Measurements from ENCODE around the gene BMP5. TPM values are rescaled to one million over a fixed set of nuclear protein-coding genes. Genes with fewer than 3 reads are reported as not detected.

The BMP5 gene
- total and polyA plus RNA-seq, 5 experiments from 2014 or later: not detected

DNA sequence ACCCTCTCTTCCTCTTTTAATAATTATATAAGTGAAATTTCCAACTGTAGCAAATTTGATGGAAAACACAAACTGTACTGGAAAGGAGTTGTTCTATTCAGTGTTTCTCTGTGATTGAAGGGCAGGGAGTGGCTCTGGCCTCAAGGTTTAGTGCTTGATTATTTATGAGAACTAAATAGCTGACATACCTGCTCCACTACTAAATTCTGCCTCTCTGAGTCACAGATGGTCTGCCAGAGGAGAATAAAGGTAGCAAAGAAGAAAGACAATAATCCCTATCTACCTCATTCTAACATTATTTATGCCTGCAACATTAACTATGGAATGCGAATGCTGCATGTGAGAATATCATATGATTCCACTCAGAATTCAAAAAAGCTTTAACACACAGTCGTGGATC is 9.3 kb downstream of the BMP5 start:
- Mint-ChIP-seq H3K4me3 (no peak overlapping the region), H3K36me3 (no peaks in the 10 kb centered on the region), H3K9me3 (peaks cover 0 to 14% (median 6%) of the 10 kb centered on the region in 9 donors), H3K27ac (no peak overlapping the region), H3K4me1 (no peaks in the 10 kb centered on the region), H3K27me3 (no peaks in the 10 kb centered on the region)
- DNase-seq (no peak), ATAC-seq (no peak)
- POLR2A ChIA-PET: no interaction called here

DNA sequence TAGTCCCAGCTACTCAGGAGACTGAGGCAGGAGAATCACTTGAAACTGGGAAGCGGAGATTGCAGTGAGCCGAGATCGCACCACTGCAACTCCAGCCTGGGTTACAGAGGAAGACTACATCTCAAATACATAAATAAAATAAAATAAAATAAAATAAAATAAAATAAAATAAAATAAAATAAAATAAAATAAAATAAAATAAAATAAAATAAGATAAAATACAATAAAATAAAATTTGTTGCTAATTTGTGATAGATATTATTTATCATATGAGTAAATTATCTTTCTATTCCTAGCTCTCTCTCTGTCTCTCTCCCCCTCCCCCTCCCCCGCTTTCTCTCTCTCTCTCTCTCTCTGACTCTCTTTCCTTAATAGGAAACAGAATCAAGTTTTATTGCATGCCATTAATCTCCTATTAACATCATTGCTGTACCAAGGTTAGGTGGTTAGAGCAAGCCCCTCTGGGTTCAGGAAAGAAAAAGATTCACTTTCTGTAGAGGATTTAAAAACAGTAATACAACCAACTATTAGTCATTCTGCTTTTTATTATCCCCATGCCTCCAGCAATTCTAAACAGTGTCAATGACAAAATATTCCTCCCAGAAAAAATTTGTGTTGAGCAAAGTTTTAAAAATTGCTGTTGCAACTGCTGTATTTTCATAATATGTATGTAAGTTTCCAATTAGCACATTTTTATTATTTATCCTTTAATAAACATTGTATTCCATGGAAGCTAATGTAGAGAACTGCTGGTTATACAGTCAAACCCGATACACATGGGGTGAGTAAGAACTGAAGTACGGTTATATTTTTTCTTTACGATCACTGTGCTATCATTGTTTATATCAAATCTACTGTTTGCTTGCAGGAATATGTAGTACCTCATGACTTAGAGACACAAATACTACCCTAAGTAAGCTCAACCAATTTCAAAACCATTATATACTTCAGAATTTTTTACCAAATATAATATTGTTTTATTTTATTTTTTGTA is 22.1 kb downstream of the BMP5 start:
- H3K9me3 Mint-ChIP-seq: peaks cover 0 to 6% (median 0%) of the 10 kb centered on the region in 9 donors
- H3K27ac Mint-ChIP-seq: no peak overlapping the region
- no peaks in the 10 kb centered on the region for H3K27me3 Mint-ChIP-seq
- ATAC-seq (no peak), DNase-seq (no peak)
- H3K36me3 Mint-ChIP-seq: no peaks in the 10 kb centered on the region
- H3K4me3 Mint-ChIP-seq: no peak overlapping the region
- no peaks in the 10 kb centered on the region for H3K4me1 Mint-ChIP-seq
- POLR2A ChIA-PET: no interaction called here

DNA sequence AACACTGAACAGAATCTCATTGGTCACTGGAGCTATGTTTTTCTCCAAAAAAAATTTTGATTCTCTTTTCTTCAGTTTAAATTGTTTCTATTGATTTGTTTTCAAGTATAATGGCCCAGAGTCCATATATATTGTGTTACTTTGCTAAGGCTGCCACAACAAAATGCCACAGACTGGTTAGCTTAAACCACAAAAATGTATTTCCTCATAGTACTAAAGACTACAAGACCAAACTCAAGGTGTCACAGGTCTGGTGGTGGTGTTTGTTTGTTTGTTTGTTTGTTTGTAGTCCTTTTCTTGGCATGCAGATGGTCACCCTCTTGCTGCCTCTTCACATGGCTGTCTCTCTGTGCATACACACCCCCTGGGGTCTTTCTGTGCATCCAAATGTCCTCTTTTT is 34.0 kb downstream of the BMP5 start:
- no peaks in the 10 kb centered on the region for H3K36me3 Mint-ChIP-seq
- H3K9me3 Mint-ChIP-seq: peaks cover 0 to 18% (median 5%) of the 10 kb centered on the region in 9 donors
- no peaks in the 10 kb centered on the region for H3K27me3 Mint-ChIP-seq
- no peak overlapping the region for H3K27ac Mint-ChIP-seq
- ATAC-seq: no peak
- no peak for DNase-seq
- POLR2A ChIA-PET: no interaction called here
- no peaks in the 10 kb centered on the region for H3K4me1 Mint-ChIP-seq
- H3K4me3 Mint-ChIP-seq: no peak overlapping the region

DNA sequence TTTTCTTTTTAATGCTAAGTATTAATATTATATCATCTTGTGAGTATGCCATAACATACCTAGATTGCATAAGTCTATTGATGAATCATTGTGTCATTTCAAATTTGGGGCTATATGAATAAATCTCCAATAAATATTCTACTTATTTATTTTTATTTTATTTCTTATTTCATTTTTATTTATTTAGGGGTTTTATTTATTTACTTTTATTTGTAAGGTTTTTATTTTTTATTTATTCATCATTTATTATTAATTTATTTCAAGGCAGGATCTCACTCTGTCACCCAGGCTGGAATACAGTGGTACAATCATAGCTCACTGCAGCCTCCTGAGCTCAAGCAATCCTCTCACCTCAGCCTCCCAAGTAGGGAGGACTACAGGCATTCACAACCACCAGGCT is 36.3 kb downstream of the BMP5 start:
- no peaks in the 10 kb centered on the region for H3K4me1 Mint-ChIP-seq
- H3K36me3 Mint-ChIP-seq: no peaks in the 10 kb centered on the region
- DNase-seq: no peak
- H3K27me3 Mint-ChIP-seq: no peaks in the 10 kb centered on the region
- no peak for ATAC-seq
- POLR2A ChIA-PET: no interaction called here
- H3K27ac Mint-ChIP-seq: no peak overlapping the region
- no peak overlapping the region for H3K4me3 Mint-ChIP-seq
- peaks cover 0 to 18% (median 6%) of the 10 kb centered on the region in 9 donors for H3K9me3 Mint-ChIP-seq

DNA sequence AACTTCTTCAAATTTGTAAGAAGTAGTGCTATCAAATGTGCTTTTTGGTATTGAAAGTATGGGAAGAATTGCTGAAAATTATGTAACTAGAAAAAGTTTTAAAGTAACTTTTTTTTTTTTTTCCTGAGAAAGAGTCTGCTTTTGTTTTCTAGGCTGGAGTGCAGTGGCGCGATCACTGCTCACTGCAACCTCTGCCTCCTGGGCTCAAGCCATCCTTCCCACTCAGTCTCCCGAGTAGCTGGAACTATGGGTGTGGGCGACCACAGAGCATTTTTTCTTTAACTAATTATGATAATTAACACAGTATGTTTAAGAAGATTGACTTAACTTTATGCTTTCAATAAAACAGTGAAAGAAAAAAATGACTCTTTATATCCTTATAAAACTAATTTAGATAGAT is 38.4 kb downstream of the BMP5 start:
- no peak overlapping the region for H3K4me3 Mint-ChIP-seq
- no peak overlapping the region for H3K27ac Mint-ChIP-seq
- H3K27me3 Mint-ChIP-seq: no peaks in the 10 kb centered on the region
- H3K9me3 Mint-ChIP-seq: peaks cover 0 to 18% (median 7%) of the 10 kb centered on the region in 9 donors
- POLR2A ChIA-PET: no interaction called here
- H3K36me3 Mint-ChIP-seq: no peaks in the 10 kb centered on the region
- DNase-seq: no peak
- H3K4me1 Mint-ChIP-seq: no peaks in the 10 kb centered on the region
- no peak for ATAC-seq

DNA sequence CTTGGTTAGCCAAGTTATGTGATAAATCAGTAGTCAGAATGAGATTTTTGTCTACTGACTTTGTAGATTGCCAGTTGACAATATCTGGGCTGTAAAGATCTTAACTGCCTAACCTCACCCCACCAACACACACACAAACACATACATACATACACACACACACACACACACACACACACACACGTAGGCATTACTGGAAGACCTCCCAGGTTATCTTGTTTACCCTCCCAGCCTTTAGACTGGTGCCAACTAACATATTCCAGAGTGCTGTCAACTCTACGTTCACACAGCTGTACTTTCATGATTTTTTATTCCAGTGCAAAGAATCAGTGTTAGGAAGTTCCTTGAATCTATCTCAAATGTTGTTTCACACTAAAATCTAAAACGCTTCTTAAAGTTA is 38.9 kb downstream of the BMP5 start:
- DNase-seq: no peak

DNA sequence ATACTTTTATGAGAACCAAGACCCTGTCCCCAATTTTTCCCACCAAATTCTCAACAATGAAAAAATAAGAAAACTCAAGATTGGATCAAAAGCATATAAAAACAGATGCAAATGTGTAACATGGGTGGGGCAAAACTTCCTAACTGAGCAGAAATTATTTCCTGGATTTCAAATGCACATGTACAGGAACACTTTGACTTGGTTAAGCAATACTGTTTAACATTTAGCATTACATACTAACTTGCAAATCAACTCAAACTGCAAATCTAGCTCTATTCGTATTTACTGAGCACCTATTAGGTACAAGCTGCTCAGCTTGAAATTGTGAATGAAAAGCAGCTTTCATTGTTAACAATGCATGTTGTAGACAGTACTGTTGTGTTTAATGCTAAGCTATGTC is 40.2 kb downstream of the BMP5 start:
- Mint-ChIP-seq H3K27ac (no peak overlapping the region), H3K9me3 (peaks cover 0 to 9% (median 4%) of the 10 kb centered on the region in 9 donors), H3K36me3 (no peaks in the 10 kb centered on the region), H3K4me3 (no peak overlapping the region), H3K27me3 (no peaks in the 10 kb centered on the region), H3K4me1 (no peaks in the 10 kb centered on the region)
- DNase-seq: no peak
- no peak for ATAC-seq
- POLR2A ChIA-PET: no interaction called here

More for the DNA sequence above, 38.9 kb downstream of the BMP5 start:
- Mint-ChIP-seq H3K4me1 (no peaks in the 10 kb centered on the region), H3K4me3 (no peak overlapping the region), H3K9me3 (peaks cover 0 to 16% (median 6%) of the 10 kb centered on the region in 9 donors), H3K27ac (no peak overlapping the region), H3K36me3 (no peaks in the 10 kb centered on the region), H3K27me3 (no peaks in the 10 kb centered on the region)
- POLR2A ChIA-PET: no interaction called here
- ATAC-seq: no peak

DNA sequence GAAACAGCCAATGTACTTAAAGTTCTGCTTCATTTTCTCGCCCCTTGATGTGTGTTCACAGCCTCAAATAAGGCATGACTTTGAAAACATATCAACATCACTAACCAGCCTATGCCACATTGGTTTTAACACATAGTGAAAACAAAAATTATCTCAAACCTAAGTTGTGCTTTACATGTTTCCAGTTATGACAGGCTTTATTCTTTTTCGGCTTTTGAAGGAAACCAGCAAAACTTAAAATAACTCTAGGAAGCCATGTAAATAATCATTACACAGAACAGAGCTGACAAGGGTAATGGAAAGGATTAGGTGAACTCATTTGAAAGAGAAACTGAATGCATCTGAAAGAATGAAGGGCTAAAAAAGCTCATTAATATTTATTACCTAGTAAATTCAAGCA is 42.1 kb downstream of the BMP5 start:
- no peaks in the 10 kb centered on the region for H3K36me3 Mint-ChIP-seq
- no peaks in the 10 kb centered on the region for H3K27me3 Mint-ChIP-seq
- DNase-seq: no peak
- no peaks in the 10 kb centered on the region for H3K4me1 Mint-ChIP-seq
- H3K4me3 Mint-ChIP-seq: no peak overlapping the region
- POLR2A ChIA-PET: no interaction called here
- H3K9me3 Mint-ChIP-seq: peaks cover 0 to 6% (median 4%) of the 10 kb centered on the region in 9 donors
- ATAC-seq: no peak
- no peak overlapping the region for H3K27ac Mint-ChIP-seq

DNA sequence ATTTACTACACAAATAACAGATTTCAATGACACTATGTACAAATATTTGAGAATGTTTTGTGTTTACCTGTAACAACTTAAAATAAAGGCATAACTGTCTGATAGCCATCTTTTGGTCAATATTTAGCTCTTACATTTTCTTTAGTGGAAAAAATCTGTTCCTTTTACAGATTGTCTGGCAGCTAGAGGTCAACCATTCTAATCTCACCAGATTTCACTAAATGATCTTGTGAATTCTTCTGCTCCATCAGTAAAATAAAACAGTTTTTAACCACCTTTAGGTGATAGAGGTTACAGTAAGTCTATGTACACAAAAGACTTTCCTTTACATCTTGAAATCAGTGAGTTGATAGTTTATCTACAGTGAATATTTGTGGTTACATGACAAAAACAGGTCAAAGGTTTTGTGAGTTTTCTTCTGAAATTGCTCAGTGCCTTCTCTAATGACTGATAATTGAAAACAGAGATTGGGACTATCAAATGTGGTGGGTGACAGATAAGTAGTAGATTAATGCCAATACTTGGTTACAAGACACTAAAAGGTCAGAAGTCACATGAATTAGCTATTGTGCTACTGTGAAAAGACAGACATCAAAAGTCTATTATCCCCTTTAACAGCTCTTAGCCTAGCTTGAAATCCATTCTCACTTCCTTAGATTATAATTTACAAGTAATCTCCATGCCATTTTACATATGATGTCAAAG is 47.4 kb downstream of the BMP5 start:
- Mint-ChIP-seq H3K27ac (no peak overlapping the region), H3K27me3 (no peaks in the 10 kb centered on the region), H3K4me1 (no peaks in the 10 kb centered on the region), H3K4me3 (no peak overlapping the region), H3K36me3 (no peaks in the 10 kb centered on the region), H3K9me3 (peaks cover 0 to 4% (median 2%) of the 10 kb centered on the region in 9 donors)
- POLR2A ChIA-PET: no interaction called here
- DNase-seq (no peak), ATAC-seq (no peak)

DNA sequence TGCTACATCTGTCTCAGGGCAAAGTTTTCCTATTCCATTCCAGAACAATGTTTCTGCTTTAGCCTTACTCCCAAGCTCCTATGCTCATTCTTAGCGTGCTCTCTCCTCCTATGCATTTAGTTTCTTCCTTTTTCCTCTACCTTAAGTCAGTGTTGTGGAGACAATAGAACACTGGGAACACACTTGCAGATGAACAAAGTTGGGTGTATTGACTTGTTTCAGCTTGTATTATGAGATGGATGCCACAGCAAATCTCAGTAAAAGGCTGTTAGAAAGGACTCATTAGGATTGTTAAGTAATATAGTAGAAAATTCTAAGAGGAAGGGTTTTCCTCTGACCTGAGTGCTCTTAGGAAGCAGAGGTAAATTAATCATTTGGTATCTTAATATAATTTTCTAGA is 48.4 kb downstream of the BMP5 start:
- no peaks in the 10 kb centered on the region for H3K4me1 Mint-ChIP-seq
- no peak for DNase-seq
- no peak overlapping the region for H3K4me3 Mint-ChIP-seq
- H3K36me3 Mint-ChIP-seq: no peaks in the 10 kb centered on the region
- H3K9me3 Mint-ChIP-seq: peaks cover 0 to 4% (median under 1%) of the 10 kb centered on the region in 9 donors
- no peak for ATAC-seq
- no peaks in the 10 kb centered on the region for H3K27me3 Mint-ChIP-seq
- H3K27ac Mint-ChIP-seq: no peak overlapping the region
- POLR2A ChIA-PET: no interaction called here

DNA sequence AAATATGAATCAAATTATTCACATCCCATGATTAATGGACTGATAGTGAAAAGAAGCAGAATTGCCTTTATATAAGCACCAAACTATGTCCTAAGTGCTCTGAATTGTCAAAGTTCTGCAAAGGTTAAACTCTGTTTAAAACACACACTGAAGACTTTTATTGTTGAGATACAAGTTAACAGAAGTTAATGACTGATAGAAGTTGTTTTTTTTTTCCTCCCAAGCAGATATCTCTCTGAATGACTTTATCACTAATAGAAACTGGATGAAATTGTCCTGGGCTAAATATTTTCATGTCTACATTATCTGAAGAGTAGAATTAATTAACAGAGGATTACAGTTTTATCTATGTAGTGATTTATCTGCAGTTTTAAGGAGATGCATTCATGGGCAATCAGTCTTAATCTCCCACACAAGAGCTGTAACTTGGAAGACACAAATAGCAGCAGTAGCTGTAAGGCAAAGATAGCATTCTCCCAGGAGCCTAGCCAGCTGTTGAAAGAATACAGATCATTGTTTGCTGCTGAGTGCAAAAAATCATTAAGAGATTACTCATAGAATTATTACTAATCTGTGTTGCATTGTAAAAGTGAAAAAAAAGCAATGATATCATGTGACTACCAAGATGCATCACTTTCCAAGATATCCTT is 49.9 kb downstream of the BMP5 start:
- no peaks in the 10 kb centered on the region for H3K36me3 Mint-ChIP-seq
- no peak overlapping the region for H3K4me3 Mint-ChIP-seq
- ATAC-seq (no peak), DNase-seq (no peak)
- H3K27ac Mint-ChIP-seq: no peak overlapping the region
- no peaks in the 10 kb centered on the region for H3K4me1 Mint-ChIP-seq
- no peaks in the 10 kb centered on the region for H3K27me3 Mint-ChIP-seq
- POLR2A ChIA-PET: no interaction called here
- H3K9me3 Mint-ChIP-seq: peaks cover 0 to 4% (median 0%) of the 10 kb centered on the region in 9 donors

DNA sequence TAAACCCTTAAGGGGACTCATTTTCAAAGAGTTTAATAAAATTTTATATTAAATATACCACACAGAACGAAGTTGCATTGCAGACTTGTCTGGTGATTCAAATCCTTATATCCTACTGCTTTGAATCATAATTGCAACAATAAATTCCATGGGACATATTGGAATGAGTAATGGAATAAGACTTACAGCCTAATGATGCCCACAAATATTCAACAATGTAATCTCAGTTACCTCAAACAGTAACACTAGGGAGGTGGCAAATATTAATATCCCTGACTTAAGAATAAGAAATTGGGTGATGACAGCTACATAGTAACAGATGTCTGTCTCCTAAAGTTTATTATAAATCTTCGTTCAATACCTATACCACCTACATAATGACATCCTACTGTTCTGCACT is 52.6 kb downstream of the BMP5 start:
- ATAC-seq: no peak
- no peak overlapping the region for H3K27ac Mint-ChIP-seq
- H3K36me3 Mint-ChIP-seq: no peaks in the 10 kb centered on the region
- H3K9me3 Mint-ChIP-seq: peaks cover 0 to 8% (median 0%) of the 10 kb centered on the region in 9 donors
- POLR2A ChIA-PET: no interaction called here
- no peak for DNase-seq
- H3K4me1 Mint-ChIP-seq: no peaks in the 10 kb centered on the region
- no peaks in the 10 kb centered on the region for H3K27me3 Mint-ChIP-seq
- no peak overlapping the region for H3K4me3 Mint-ChIP-seq

DNA sequence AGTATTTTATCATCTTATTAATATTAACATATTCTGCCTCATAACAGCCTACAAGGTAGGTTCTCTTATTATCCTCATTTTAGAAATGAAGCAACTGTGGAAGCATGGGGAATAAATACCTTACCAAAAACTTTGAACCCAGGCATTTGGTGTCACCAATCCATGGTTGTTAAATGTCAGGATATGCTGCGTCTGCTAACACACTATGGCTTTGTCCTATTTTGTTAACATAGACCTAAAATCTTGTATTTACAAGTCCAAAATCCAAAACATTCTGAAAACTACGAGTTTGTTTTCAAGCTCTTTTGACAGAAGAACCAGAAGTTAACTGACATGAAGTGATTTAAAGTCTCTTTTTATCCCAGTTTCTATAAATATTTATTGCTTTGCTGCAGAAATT is 53.4 kb downstream of the BMP5 start:
- Mint-ChIP-seq H3K4me3 (no peak overlapping the region), H3K27me3 (no peaks in the 10 kb centered on the region), H3K36me3 (no peaks in the 10 kb centered on the region), H3K4me1 (no peaks in the 10 kb centered on the region), H3K27ac (no peak overlapping the region), H3K9me3 (peaks cover 0 to 8% (median 0%) of the 10 kb centered on the region in 9 donors)
- no peak for ATAC-seq
- no peak for DNase-seq
- POLR2A ChIA-PET: no interaction called here
